GM19328 (cell line): Measurements from ENCODE around the gene DCDC2B.
A peak's percentile ranks its signal among the peaks of the same experiment; 100 is the strongest.

ENCODE experiments used
- ATAC-seq: cut with Tn5 transposase; IDR thresholded peaks from one replicate; pipeline ENCODE4 v1.9.1; 2021; ENCODE audit warnings: mild to moderate bottlenecking, moderate library complexity; ENCODE audit not compliant: unreplicated experiment

Gene DCDC2B

DNA sequence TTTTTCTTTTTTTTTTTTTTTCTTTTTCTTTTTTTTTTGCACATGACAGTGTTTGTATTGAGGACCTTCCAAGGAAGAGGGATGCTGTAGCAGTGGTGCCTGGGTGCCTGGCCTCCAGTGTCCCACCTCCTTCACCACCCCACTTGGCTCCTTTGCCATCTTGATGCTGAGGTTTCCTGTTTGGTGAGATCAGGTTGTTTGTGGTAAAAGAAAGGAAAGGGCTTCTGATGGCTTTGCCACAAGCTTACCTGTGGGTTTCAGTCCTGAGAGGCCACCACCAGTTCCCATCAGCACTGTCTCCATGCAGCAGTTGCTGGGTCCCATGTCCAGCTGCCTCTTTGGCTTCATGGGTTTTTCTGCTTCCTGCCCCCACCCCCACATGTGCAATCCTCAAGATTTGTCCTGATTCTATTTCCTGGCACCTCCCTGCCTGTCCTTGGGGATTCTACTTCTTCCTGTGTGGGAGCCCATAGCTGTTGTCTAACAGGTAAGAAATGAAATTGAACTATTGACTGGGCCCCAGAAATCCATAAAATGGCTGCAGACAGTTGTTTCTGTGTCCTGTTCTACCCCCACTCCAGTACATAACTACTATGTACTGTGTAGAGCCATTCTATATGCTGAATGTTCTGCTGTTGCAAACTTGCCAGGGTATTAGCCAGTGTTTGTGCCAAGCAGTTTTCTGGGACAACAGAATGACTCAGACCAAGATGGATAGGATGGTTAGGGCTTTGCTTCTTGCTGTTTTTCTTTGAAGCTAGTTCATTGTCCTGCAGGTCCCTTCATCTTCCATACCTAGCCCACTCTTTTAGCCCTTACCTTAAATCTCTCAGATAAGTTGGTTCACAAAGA is 12.7 kb upstream of the DCDC2B start:
- ATAC-seq: no peak

DNA sequence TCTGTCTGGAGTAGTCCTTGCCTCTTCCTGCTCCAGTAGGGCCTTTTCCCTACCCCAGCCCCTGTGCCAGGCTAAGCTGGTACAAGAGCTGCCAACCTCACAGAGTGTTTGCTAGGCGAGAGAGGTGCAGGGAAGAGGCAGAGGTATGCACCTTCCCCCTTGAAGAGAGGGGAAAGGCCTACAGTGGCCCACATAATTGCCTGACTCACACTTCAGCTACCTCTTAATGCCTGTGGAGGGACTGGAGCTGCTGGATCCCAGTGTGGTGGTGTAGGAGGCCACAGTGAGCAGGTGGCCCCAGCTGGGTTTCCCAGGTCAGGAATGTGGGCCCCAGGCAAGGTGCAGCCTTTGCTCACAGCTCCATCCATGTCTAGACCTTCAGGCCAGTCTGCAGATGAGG is 11.8 kb upstream of the DCDC2B start:
- no peak for ATAC-seq

GRCh38 chr1:32197837-32198236 is 11.1 kb upstream of the DCDC2B start:
- no peak for ATAC-seq

GRCh38 chr1:32198237-32199042 is 10.4 kb upstream of the DCDC2B start:
- no peak for ATAC-seq

DNA sequence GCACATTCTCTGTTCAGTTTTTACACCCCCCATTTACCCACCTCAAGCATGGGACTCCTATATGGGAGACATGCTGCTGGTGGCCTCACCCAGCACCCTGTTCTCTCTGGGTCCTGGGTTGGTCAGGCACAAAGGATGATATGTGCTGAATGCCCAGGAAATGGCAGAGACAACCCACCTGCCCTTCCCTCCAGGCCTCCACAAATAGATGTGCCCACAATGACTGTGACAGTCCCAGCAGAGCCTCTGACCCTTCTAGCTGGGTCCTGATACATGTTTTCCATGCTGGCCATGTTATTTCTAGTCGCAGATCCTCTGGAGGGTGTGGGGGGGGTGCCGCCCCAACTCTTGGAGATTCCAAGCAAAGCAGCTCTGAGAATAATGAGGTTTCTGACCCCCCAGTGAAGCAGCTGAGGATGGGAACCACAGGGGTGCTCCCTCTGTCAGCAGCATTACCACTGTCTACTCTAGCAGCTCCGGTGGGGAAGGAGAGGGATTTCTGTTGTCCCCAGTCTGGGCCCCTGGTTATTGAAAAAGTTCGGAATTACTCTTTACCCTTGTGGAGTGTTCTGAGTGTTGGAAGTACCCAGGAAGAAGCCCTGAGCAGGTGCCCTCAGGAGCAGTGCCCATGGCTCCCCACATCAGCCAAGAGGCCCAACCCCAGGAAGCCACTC is 9.7 kb upstream of the DCDC2B start:
- no peak for ATAC-seq

DNA sequence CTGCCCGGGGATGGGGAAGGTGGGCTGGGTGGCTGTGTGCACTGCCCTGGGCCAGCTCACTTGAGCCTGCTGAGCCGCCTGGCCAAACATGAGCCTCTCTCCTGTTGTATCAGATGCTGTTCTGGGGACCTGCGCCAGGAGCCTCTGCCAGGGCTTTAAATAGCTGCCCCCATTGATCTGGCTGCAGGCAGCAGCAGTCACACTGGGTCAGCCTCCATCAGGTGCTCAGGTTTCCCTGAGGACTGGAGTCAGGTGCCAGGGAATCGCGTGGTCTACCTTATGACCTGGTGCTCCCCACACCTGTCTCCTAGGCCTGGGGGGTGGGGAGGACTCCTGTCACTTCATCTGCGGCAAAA is 9.2 kb upstream of the DCDC2B start:
- no peak for ATAC-seq

DNA sequence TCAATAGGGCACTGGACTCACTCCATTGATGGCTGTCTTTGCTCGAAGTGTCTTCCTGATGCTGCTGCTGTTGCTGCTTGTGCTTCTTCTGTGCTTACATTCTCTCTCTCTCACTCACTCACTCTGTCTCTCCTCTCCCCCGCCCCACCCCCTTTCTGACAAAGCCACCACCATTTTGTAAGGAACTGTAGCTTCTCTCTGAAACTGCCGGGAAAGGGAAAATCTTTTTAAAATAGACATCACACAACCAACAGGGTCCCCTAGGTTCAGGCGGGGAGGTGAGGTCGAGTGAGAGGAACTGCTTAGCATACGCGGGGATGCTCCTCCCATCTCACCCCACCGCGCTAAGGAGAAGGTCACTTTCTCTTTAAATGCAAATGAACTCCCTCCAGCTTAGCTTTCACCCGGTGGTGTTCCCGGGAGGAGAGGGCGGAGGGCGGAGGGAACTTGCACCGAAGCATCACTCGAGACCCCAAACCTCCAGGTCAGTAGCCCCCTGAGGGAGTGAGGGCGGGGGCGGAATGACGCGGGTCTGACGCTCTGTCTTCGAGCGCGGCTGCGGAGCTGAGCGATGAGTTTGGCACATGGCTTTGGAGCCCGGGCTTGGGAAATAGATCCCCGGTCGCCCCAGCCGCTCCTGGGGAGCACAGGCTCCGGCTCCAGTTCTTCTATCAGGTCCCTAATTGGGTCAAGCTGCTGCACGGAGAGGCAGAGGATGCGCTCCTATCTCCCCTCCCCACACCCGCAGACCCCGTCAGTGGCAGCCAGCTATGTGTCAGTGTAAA is 8.5 kb upstream of the DCDC2B start, which contains the start of gene CCDC28B:
Gene CCDC28B (plus strand): TSS at position 370 of the 785 bp plus-strand sequence. CDS start 1,341 bp downstream, outside the sequence.
- no peak for ATAC-seq

DNA sequence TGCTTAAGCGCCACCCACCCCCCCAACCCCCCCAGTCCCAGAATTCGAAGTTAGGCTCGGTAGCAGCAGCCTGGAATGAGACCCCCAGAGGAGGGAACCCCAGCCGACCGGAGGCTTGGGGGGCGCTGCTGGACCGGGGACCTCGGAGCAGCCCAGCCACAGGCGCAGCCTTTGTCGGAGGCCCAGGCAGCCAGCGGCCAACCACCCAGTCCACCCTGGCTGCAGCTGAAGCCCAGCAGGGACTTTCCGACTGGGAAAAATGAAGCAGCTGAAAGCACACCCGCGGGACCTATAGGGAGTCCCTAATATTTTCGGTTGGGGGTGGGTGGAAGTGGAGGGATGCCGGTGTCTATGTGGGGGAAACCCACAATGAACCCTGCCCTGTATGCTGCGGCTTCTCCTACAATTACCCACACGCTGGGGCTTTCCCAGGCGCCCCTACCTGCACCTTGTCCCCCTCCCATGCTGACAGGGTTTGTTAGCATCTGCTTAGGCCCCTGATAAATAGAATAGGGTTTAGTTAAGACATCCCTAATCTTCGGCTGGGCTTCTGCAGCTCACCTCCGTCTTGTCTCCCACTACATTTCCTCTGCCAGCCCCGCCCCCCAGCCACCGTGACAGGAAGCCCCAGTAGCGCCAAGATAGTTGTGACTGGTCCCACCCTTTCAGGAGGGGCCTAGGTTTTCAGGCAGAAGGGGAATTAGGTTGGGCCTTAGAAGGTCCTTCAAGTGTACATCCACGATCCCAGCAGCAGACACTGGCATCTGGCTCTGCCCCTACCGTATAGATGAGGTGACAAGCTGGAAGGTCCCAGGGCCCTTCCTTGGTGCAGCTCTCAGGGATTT is 7.7 kb upstream of the DCDC2B start:
- no peak for ATAC-seq

DNA sequence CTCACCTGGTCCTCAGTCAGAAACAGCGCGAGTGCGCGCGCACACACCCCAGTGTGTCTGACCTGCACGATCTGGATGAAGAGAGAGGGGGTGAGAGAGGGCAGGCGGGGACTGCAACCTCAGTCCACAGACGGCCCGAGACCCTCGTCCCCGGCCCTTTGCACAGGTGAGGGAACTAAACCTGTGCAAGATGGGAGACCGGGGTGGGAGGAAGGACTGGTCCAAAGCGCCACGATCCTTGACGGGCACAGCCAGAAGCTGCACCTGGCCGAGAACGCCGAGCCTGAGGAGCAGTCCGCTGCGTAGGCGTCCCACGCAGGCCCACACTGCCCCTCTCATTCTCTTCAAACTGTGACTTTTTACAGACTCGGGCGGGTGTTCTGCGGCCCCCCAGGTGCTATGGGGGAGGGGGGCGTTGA is 3.9 kb upstream of the DCDC2B start:
- no peak for ATAC-seq

- peak; percentile 49 for ATAC-seq
Measured at GRCh38 chr1:32205401-32206370, 3.2 kb upstream of the DCDC2B start, which contains the start of gene IQCC. Gene IQCC (plus strand): TSS chr1:32205671. CDS start chr1:32205682, 11 bp downstream.

- ATAC-seq: no peak
Measured at GRCh38 chr1:32208469-32208868, 420 bp upstream of the DCDC2B start.

- ATAC-seq: no peak
Measured at GRCh38 chr1:32215629-32216480, 7.0 kb downstream of the DCDC2B start.

DNA sequence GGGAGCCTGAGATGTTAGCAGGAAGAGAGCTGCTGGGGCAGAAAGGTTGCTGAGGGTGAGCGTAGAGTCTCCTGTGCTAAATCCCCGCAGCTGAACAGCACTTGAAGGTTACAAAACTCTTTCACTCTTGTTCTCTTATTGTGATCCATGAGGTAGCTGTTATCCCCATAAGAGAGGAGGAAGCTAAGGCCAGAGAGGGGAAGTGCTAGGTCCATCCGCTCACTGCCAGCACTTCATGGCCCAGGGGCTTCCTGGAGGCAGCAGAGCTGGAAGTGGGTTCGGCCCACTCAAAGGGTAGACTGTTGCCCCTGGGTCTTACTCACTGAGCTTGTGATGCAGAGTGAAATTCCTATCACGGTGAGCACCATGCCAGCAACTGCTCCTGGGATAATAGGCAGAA is 7.7 kb downstream of the DCDC2B start:
- ATAC-seq: no peak

DNA sequence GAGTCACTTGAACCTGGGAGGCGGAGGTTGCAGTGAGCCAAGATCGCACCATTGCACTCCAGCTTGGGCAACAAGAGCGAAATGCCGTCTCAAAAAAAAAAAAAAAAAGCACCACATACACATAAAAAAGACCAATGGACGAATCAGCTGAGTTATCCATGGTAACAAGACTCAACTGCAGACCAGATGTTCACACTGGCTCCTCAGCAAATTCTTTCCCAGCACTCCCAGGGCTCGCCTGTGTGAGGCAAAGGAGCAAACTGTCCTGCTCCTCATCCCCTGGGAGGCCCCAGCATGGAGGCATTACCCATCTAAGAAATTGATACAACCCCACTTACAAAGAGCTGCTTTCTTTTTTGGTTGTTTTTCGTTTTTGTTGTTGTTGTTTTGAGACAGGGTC is 10.1 kb downstream of the DCDC2B start:
- ATAC-seq: no peak

- no peak for ATAC-seq
Measured at GRCh38 chr1:32220746-32221580, 12.1 kb downstream of the DCDC2B start.

DNA sequence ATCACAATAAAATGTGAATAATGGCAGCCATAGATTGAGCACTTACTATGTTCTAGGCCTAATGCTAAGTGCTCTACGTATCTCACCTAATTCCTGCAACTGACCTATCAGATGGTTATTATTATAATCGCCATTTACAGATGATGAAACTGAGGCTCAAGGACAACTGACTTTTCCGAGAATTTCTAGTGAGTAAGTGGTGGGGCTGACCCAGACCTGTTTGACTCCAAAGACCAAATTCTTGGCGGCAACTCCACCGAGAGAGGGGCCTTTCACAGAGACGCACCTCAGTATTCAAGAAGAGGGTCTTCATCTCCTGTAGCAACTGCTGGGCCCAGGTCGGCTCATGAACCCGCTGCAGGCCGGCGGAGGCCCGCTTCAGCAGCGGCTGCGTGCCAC is 12.7 kb downstream of the DCDC2B start:
- ATAC-seq: no peak
